ENCODE measurements around the gene DLGAP1. TPM values are rescaled to one million over a fixed set of nuclear protein-coding genes. Genes with fewer than 3 reads are reported as not detected.

The DLGAP1 gene
- total and polyA plus RNA-seq, 2 donors, result 0.24 to 0.41 TPM

GRCh38 chr18:3855966-3856365 lies 599.1 kb downstream of the DLGAP1 start:
- Histone ChIP-seq H3K4me1 (ENCODE audit: control insufficient read depth in 2 of 2, insufficient read depth in 2 of 2, low read length in 2 of 2) (no peaks in the 10 kb centered on the region), H3K4me3 (ENCODE audit: low read length in 2 of 2) (no peak overlapping the region), H3K27me3 (ENCODE audit: control insufficient read depth in 2 of 2, insufficient read depth in 1 of 2, low read length in 1 of 2) (no peaks in the 10 kb centered on the region), H3K36me3 (ENCODE audit: control insufficient read depth in 2 of 2, insufficient read depth in 2 of 2, low read length in 1 of 2) (no peaks in the 10 kb centered on the region), H3K9me3 (ENCODE audit: control insufficient read depth in 2 of 2, insufficient read depth in 1 of 2, low read length in 1 of 2) (no peaks in the 10 kb centered on the region), H3K27ac (ENCODE audit: low read depth in 1 of 2, low read length in 1 of 2) (no peak overlapping the region)
- DNase-seq (ENCODE audit: low read depth in 6 of 9, low spot score in 9 of 9), result no peak
- WGBS, result 97% methylated on average over 3 of the region's 3 CpGs

GRCh38 chr18:3852321-3852720 lies 602.8 kb downstream of the DLGAP1 start:
- Histone ChIP-seq H3K4me3 (ENCODE audit: low read length in 2 of 2) (no peak overlapping the region), H3K27me3 (ENCODE audit: control insufficient read depth in 2 of 2, insufficient read depth in 1 of 2, low read length in 1 of 2) (no peaks in the 10 kb centered on the region), H3K36me3 (ENCODE audit: control insufficient read depth in 2 of 2, insufficient read depth in 2 of 2, low read length in 1 of 2) (no peaks in the 10 kb centered on the region), H3K27ac (ENCODE audit: low read depth in 1 of 2, low read length in 1 of 2) (no peak overlapping the region), H3K9me3 (ENCODE audit: control insufficient read depth in 2 of 2, insufficient read depth in 1 of 2, low read length in 1 of 2) (no peaks in the 10 kb centered on the region), H3K4me1 (ENCODE audit: control insufficient read depth in 2 of 2, insufficient read depth in 2 of 2, low read length in 2 of 2) (no peaks in the 10 kb centered on the region)
- DNase-seq (ENCODE audit: low read depth in 6 of 9, low spot score in 9 of 9), result no peak
- 95% methylated on average over 2 of the region's 2 CpGs for WGBS

- Histone ChIP-seq H3K27ac (ENCODE audit: low read depth in 1 of 2, low read length in 1 of 2) (no peak overlapping the region), H3K4me1 (ENCODE audit: control insufficient read depth in 2 of 2, insufficient read depth in 2 of 2, low read length in 2 of 2) (no peaks in the 10 kb centered on the region), H3K9me3 (ENCODE audit: control insufficient read depth in 2 of 2, insufficient read depth in 1 of 2, low read length in 1 of 2) (no peaks in the 10 kb centered on the region), H3K4me3 (ENCODE audit: low read length in 2 of 2) (no peak overlapping the region), H3K27me3 (ENCODE audit: control insufficient read depth in 2 of 2, insufficient read depth in 1 of 2, low read length in 1 of 2) (no peaks in the 10 kb centered on the region), H3K36me3 (ENCODE audit: control insufficient read depth in 2 of 2, insufficient read depth in 2 of 2, low read length in 1 of 2) (no peaks in the 10 kb centered on the region)
- 96% methylated on average over 2 of the region's 2 CpGs for WGBS
- no peak for DNase-seq (ENCODE audit: low read depth in 6 of 9, low spot score in 9 of 9)
Observed at GRCh38 chr18:3851159-3851558, 603.9 kb downstream of the DLGAP1 start.

GRCh38 chr18:3848316-3848715 lies 606.8 kb downstream of the DLGAP1 start:
- Histone ChIP-seq H3K27ac (ENCODE audit: low read depth in 1 of 2, low read length in 1 of 2) (no peak overlapping the region), H3K27me3 (ENCODE audit: control insufficient read depth in 2 of 2, insufficient read depth in 1 of 2, low read length in 1 of 2) (no peaks in the 10 kb centered on the region), H3K4me1 (ENCODE audit: control insufficient read depth in 2 of 2, insufficient read depth in 2 of 2, low read length in 2 of 2) (no peaks in the 10 kb centered on the region), H3K36me3 (ENCODE audit: control insufficient read depth in 2 of 2, insufficient read depth in 2 of 2, low read length in 1 of 2) (no peaks in the 10 kb centered on the region), H3K4me3 (ENCODE audit: low read length in 2 of 2) (no peak overlapping the region), H3K9me3 (ENCODE audit: control insufficient read depth in 2 of 2, insufficient read depth in 1 of 2, low read length in 1 of 2) (no peaks in the 10 kb centered on the region)
- DNase-seq (ENCODE audit: low read depth in 6 of 9, low spot score in 9 of 9), result no peak
- WGBS, result 90% methylated on average over 3 of the region's 3 CpGs

GRCh38 chr18:3845161-3845560 lies 609.9 kb downstream of the DLGAP1 start:
- no peaks in the 10 kb centered on the region for H3K36me3 ChIP-seq (ENCODE audit: control insufficient read depth in 2 of 2, insufficient read depth in 2 of 2, low read length in 1 of 2)
- H3K4me3 ChIP-seq (ENCODE audit: low read length in 2 of 2), result no peak overlapping the region
- 94% methylated on average over 2 of the region's 2 CpGs for WGBS
- H3K27ac ChIP-seq (ENCODE audit: low read depth in 1 of 2, low read length in 1 of 2), result no peak overlapping the region
- H3K4me1 ChIP-seq (ENCODE audit: control insufficient read depth in 2 of 2, insufficient read depth in 2 of 2, low read length in 2 of 2), result no peaks in the 10 kb centered on the region
- no peak for DNase-seq (ENCODE audit: low read depth in 6 of 9, low spot score in 9 of 9)
- no peaks in the 10 kb centered on the region for H3K9me3 ChIP-seq (ENCODE audit: control insufficient read depth in 2 of 2, insufficient read depth in 1 of 2, low read length in 1 of 2)
- no peaks in the 10 kb centered on the region for H3K27me3 ChIP-seq (ENCODE audit: control insufficient read depth in 2 of 2, insufficient read depth in 1 of 2, low read length in 1 of 2)

- Histone ChIP-seq H3K36me3 (ENCODE audit: control insufficient read depth in 2 of 2, insufficient read depth in 2 of 2, low read length in 1 of 2) (no peaks in the 10 kb centered on the region), H3K27me3 (ENCODE audit: control insufficient read depth in 2 of 2, insufficient read depth in 1 of 2, low read length in 1 of 2) (no peaks in the 10 kb centered on the region), H3K9me3 (ENCODE audit: control insufficient read depth in 2 of 2, insufficient read depth in 1 of 2, low read length in 1 of 2) (no peaks in the 10 kb centered on the region), H3K4me1 (ENCODE audit: control insufficient read depth in 2 of 2, insufficient read depth in 2 of 2, low read length in 2 of 2) (no peaks in the 10 kb centered on the region), H3K4me3 (ENCODE audit: low read length in 2 of 2) (no peak overlapping the region), H3K27ac (ENCODE audit: low read depth in 1 of 2, low read length in 1 of 2) (no peak overlapping the region)
- WGBS, result 94% methylated on average over 2 of the region's 2 CpGs
- DNase-seq (ENCODE audit: low read depth in 6 of 9, low spot score in 9 of 9), result no peak
Observed at GRCh38 chr18:3842844-3843243, 612.3 kb downstream of the DLGAP1 start.

- Histone ChIP-seq H3K27ac (ENCODE audit: low read depth in 1 of 2, low read length in 1 of 2) (no peak overlapping the region), H3K4me3 (ENCODE audit: low read length in 2 of 2) (no peak overlapping the region), H3K4me1 (ENCODE audit: control insufficient read depth in 2 of 2, insufficient read depth in 2 of 2, low read length in 2 of 2) (no peaks in the 10 kb centered on the region), H3K27me3 (ENCODE audit: control insufficient read depth in 2 of 2, insufficient read depth in 1 of 2, low read length in 1 of 2) (no peaks in the 10 kb centered on the region), H3K36me3 (ENCODE audit: control insufficient read depth in 2 of 2, insufficient read depth in 2 of 2, low read length in 1 of 2) (no peaks in the 10 kb centered on the region), H3K9me3 (ENCODE audit: control insufficient read depth in 2 of 2, insufficient read depth in 1 of 2, low read length in 1 of 2) (no peaks in the 10 kb centered on the region)
- no peak for DNase-seq (ENCODE audit: low read depth in 6 of 9, low spot score in 9 of 9)
- WGBS, result 95% methylated on average over 3 of the region's 3 CpGs
Observed at GRCh38 chr18:3840766-3841165, 614.3 kb downstream of the DLGAP1 start.

- Histone ChIP-seq H3K4me3 (ENCODE audit: low read length in 2 of 2) (no peak overlapping the region), H3K27ac (ENCODE audit: low read depth in 1 of 2, low read length in 1 of 2) (no peak overlapping the region), H3K27me3 (ENCODE audit: control insufficient read depth in 2 of 2, insufficient read depth in 1 of 2, low read length in 1 of 2) (no peaks in the 10 kb centered on the region), H3K4me1 (ENCODE audit: control insufficient read depth in 2 of 2, insufficient read depth in 2 of 2, low read length in 2 of 2) (no peaks in the 10 kb centered on the region), H3K9me3 (ENCODE audit: control insufficient read depth in 2 of 2, insufficient read depth in 1 of 2, low read length in 1 of 2) (no peaks in the 10 kb centered on the region), H3K36me3 (ENCODE audit: control insufficient read depth in 2 of 2, insufficient read depth in 2 of 2, low read length in 1 of 2) (no peaks in the 10 kb centered on the region)
- 95% methylated on average over 2 of the region's 2 CpGs for WGBS
- no peak for DNase-seq (ENCODE audit: low read depth in 6 of 9, low spot score in 9 of 9)
Observed at GRCh38 chr18:3839581-3839981, 615.5 kb downstream of the DLGAP1 start.

GRCh38 chr18:3836483-3837335 lies 618.4 kb downstream of the DLGAP1 start:
- Histone ChIP-seq H3K4me3 (ENCODE audit: low read length in 2 of 2) (no peak overlapping the region), H3K36me3 (ENCODE audit: control insufficient read depth in 2 of 2, insufficient read depth in 2 of 2, low read length in 1 of 2) (no peaks in the 10 kb centered on the region), H3K27me3 (ENCODE audit: control insufficient read depth in 2 of 2, insufficient read depth in 1 of 2, low read length in 1 of 2) (no peaks in the 10 kb centered on the region), H3K27ac (ENCODE audit: low read depth in 1 of 2, low read length in 1 of 2) (no peak overlapping the region), H3K4me1 (ENCODE audit: control insufficient read depth in 2 of 2, insufficient read depth in 2 of 2, low read length in 2 of 2) (no peaks in the 10 kb centered on the region), H3K9me3 (ENCODE audit: control insufficient read depth in 2 of 2, insufficient read depth in 1 of 2, low read length in 1 of 2) (no peaks in the 10 kb centered on the region)
- WGBS, result 91% methylated on average over 12 of the region's 12 CpGs
- DNase-seq (ENCODE audit: low read depth in 6 of 9, low spot score in 9 of 9), result no peak

Data from thymus (tissue), 11 donors.